Ovary (tissue), 3 donors: ENCODE measurements around the gene ZNF143.

ENCODE experiments used
- CTCF ChIP-seq, 3 donors: fragments of 450-650 bp in 2 of 3; fragments of 200-600 bp in 1 of 3; IDR thresholded peaks; one replicate each; pipeline versions ENCODE4 v1.5.1 to v1.8.0; 2016 to 2022; ENCODE audit warnings: antibody characterized with exemption in 3 of 3, mild to moderate bottlenecking in 1 of 3
- EP300 ChIP-seq: sonication (generic); formaldehyde crosslinking; IDR thresholded peaks from one replicate; pipeline ENCODE4 v1.6.1; 2017; ENCODE audit warnings: antibody characterized with exemption
- POLR2A ChIP-seq: fragments of 450-650 bp; IDR thresholded peaks from one replicate; pipeline ENCODE4 v1.6.1; 2017; ENCODE audit warnings: antibody characterized with exemption, mild to moderate bottlenecking, moderate library complexity
- donor health status: DM: no; HTN: no; CAD: no.

GRCh38 chr11:9524001-9524400 is 63.2 kb downstream of the ZNF143 start:
- TF ChIP-seq CTCF (IDR thresholded peaks at IDR 0.05) (no peak), EP300 (no peak), POLR2A (no peak)
